Subcutaneous abdominal adipose tissue (tissue), 5 donors: ENCODE measurements around the gene PKM.

Experiments
- H3K27ac ChIP-seq: one replicate; pipeline ENCODE4 v1.7.0; 2013; ENCODE audit warnings: low read depth, mild to moderate bottlenecking, inconsistent platforms, low read length, moderate library complexity
- H3K27me3 ChIP-seq, 5 donors: one replicate each; pipeline ENCODE4 v1.7.0; 2013; ENCODE audit warnings: low read length in 5 of 5, inconsistent platforms in 1 of 5; ENCODE audit not compliant: control insufficient read depth in 5 of 5, insufficient read depth in 4 of 5
- H3K36me3 ChIP-seq, 5 donors: one replicate each; pipeline ENCODE4 v1.7.0; 2013; ENCODE audit warnings: low read length in 5 of 5; ENCODE audit not compliant: control insufficient read depth in 5 of 5, insufficient read depth in 5 of 5
- H3K4me1 ChIP-seq, 5 donors: one replicate each; pipeline ENCODE4 v1.7.0; 2013; ENCODE audit warnings: low read length in 5 of 5, mild to moderate bottlenecking in 3 of 5, moderate library complexity in 1 of 5; ENCODE audit not compliant: control insufficient read depth in 5 of 5, insufficient read depth in 5 of 5
- H3K4me3 ChIP-seq, 5 donors: one replicate each; pipeline ENCODE4 v1.7.0; 2013; ENCODE audit warnings: low read length in 5 of 5, low read depth in 1 of 5
- H3K9ac ChIP-seq, 5 donors: one replicate each; pipeline ENCODE4 v1.7.0; 2013; ENCODE audit warnings: low read length in 5 of 5, mild to moderate bottlenecking in 4 of 5, moderate library complexity in 3 of 5
- H3K9me3 ChIP-seq, 5 donors: one replicate each; pipeline ENCODE4 v1.7.0; 2013; ENCODE audit warnings: low read length in 5 of 5; ENCODE audit not compliant: control insufficient read depth in 5 of 5
- donor health status: healthy.
- donor health status: healthy.
- donor health status: healthy.
- donor health status: healthy.
- donor health status: healthy.

The PKM gene

GRCh38 chr15:72153269-72154000, 77.6 kb downstream of the PKM start:
- no peaks in the 10 kb centered on the region for H3K9me3 ChIP-seq
- H3K4me1 ChIP-seq, result peaks cover 3 to 15% (median 11%) of the 10 kb centered on the region in 5 donors
- no peak overlapping the region for H3K9ac ChIP-seq
- no peaks in the 10 kb centered on the region for H3K27me3 ChIP-seq
- H3K27ac ChIP-seq, result no peak overlapping the region
- H3K4me3 ChIP-seq, result no peak overlapping the region
- H3K36me3 ChIP-seq, result no peaks in the 10 kb centered on the region
